DOHH2 (cell line): ENCODE data around the gene DCLK1.

Experiments used
- EZH2phosphoT487 ChIP-seq: fragments of 200-600 bp; sonication (generic); IDR thresholded peaks from 2 replicates; pipeline ENCODE4 v1.6.1; 2017; ENCODE audit warnings: borderline replicate concordance, mild to moderate bottlenecking, antibody characterized with exemption, low read length, moderate library complexity, mixed read lengths
- TF ChIP-seq, protein P1 (sequence below): fragments of 200-600 bp; sonication (generic); IDR thresholded peaks from one replicate; pipeline ENCODE4 v1.5.1; 2014; ENCODE audit warnings: antibody characterized with exemption, mild to moderate bottlenecking, low read depth, low read length; ENCODE audit not compliant: poor library complexity, severe bottlenecking

DNA sequence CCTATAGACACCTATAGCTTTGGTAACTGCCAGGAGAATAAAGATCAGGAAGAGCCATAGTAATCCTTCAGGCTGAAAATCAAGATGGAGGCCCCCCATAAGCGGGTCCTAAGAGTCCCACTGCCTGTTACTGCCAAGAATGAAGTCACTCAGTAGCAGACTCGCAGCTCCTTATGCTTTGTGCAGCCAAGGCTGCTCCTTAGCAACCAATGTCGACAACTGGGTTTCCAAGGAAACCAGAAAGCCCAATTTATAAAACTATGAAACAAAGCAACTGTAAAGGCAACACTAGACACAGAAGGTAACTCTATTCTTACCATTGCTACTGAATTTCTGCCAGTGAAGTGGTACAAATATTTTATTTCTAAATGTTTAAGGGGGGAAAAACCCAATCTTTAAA, 56.5 kb downstream of the DCLK1 start:
- TF ChIP-seq, protein P1, sequence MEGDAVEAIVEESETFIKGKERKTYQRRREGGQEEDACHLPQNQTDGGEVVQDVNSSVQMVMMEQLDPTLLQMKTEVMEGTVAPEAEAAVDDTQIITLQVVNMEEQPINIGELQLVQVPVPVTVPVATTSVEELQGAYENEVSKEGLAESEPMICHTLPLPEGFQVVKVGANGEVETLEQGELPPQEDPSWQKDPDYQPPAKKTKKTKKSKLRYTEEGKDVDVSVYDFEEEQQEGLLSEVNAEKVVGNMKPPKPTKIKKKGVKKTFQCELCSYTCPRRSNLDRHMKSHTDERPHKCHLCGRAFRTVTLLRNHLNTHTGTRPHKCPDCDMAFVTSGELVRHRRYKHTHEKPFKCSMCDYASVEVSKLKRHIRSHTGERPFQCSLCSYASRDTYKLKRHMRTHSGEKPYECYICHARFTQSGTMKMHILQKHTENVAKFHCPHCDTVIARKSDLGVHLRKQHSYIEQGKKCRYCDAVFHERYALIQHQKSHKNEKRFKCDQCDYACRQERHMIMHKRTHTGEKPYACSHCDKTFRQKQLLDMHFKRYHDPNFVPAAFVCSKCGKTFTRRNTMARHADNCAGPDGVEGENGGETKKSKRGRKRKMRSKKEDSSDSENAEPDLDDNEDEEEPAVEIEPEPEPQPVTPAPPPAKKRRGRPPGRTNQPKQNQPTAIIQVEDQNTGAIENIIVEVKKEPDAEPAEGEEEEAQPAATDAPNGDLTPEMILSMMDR = no peak
- TF ChIP-seq EZH2phosphoT487 = no peak
